Measurements from ENCODE around the gene NAPB. TPM values are rescaled to one million over a fixed set of nuclear protein-coding genes. Genes with fewer than 3 reads are reported as not detected.

The NAPB gene
- total RNA-seq, 2 donors from 2014 or later, result 9.9 to 12.7 TPM

DNA sequence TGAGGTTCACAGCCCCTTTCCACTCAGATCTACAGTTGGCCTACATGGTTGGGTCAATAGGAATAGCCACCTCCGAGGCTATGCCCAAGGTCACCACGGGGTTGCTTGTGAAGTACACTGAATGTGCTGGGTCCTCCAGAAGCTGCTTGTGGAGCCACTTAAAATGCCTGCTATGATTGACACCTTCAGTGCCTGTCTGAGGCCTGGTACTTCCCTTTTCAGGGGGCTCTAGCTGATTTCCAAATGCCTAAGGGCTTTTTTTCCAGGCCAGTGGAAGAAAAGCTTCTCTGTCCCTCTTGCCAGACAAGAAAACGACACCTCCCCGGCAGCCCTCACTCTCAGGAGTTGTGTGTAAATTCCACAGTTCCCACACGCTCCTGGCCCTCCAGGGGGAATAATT is 77.0 kb downstream of the NAPB start:
- Histone ChIP-seq H3K27ac (no peak overlapping the region), H3K9me3 (no peaks in the 10 kb centered on the region), H3K4me3 (no peak overlapping the region), H3K27me3 (no peaks in the 10 kb centered on the region), H3K36me3 (replicated peaks in 1 of 2; ENCODE audit: insufficient read depth in 1 of 2, low read depth in 2 of 2) (no peaks in the 10 kb centered on the region), H3K4me1 (peaks cover 4% of the 10 kb centered on the region)
- intact Hi-C loops (cut with DNase I), result loop anchor here (10.0 kb wide), 2 partner anchors 70 to 650 kb away; no protein-coding TSS in a partner anchor
- ATAC-seq (no peak), DNase-seq (no peak)
- no peak for TF ChIP-seq POLR2A (IDR thresholded peaks at IDR 0.05)
- 40 to 68% methylated on average over 4 to 5 of the region's 5 CpGs for WGBS, 2 donors

DNA sequence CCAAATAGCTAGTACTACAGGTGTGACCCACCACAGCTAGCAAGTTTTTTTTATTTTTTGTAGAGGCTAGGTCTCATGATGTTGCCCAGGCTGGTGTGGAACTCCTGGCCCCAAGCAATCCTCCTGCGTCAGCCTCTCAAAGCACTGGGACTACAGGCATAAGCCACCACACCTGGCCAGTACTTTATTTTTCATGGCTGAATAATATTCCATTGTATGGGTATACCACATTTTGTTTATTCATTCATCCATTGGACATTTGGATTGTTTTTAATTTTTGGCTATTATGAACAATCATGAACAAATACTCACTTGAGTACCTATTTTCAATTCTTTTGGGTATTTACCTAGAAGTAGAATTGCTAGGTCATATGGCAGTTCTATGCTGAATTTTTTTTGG is 77.7 kb downstream of the NAPB start:
- Histone ChIP-seq H3K27ac (no peak overlapping the region), H3K27me3 (no peaks in the 10 kb centered on the region), H3K4me1 (no peaks in the 10 kb centered on the region), H3K4me3 (no peak overlapping the region), H3K36me3 (replicated peaks in 1 of 2; ENCODE audit: insufficient read depth in 1 of 2, low read depth in 2 of 2) (no peaks in the 10 kb centered on the region), H3K9me3 (no peaks in the 10 kb centered on the region)
- no peak for TF ChIP-seq POLR2A (IDR thresholded peaks at IDR 0.05)
- TF ChIP-seq, protein P1, sequence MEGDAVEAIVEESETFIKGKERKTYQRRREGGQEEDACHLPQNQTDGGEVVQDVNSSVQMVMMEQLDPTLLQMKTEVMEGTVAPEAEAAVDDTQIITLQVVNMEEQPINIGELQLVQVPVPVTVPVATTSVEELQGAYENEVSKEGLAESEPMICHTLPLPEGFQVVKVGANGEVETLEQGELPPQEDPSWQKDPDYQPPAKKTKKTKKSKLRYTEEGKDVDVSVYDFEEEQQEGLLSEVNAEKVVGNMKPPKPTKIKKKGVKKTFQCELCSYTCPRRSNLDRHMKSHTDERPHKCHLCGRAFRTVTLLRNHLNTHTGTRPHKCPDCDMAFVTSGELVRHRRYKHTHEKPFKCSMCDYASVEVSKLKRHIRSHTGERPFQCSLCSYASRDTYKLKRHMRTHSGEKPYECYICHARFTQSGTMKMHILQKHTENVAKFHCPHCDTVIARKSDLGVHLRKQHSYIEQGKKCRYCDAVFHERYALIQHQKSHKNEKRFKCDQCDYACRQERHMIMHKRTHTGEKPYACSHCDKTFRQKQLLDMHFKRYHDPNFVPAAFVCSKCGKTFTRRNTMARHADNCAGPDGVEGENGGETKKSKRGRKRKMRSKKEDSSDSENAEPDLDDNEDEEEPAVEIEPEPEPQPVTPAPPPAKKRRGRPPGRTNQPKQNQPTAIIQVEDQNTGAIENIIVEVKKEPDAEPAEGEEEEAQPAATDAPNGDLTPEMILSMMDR (IDR thresholded peaks at IDR 0.05), result no peak
- DNase-seq, result no peak
- ATAC-seq, result no peak
- intact Hi-C loops (cut with DNase I), result loop anchor here (10.0 kb wide), 2 partner anchors 71 to 649 kb away; no protein-coding TSS in a partner anchor
- WGBS, 2 donors, result 95 to 100% methylated on average over 1 of the region's 1 CpG

DNA sequence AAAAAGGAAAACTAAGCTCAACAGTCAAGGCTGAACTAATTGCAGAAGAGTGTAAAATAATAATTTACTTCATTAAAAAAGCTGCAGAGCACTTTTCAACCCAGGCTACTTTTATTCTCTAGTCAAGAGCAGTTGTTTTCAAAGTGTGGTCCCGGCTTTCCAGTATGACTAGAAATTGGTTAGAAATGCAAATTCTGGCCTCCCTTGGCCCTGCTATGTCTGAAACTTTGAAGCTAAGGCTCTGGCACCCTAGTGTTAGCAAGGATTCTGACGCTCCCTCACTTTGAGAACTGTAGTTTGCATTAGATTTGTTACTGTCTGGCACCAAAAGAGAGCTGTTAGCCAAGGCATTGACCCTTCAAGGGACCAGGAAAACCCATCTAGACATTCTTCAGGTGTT is 80.2 kb downstream of the NAPB start:
- Histone ChIP-seq H3K36me3 (replicated peaks in 1 of 2; ENCODE audit: insufficient read depth in 1 of 2, low read depth in 2 of 2) (no peaks in the 10 kb centered on the region), H3K4me1 (no peaks in the 10 kb centered on the region), H3K27ac (no peak overlapping the region), H3K27me3 (no peaks in the 10 kb centered on the region), H3K4me3 (no peak overlapping the region), H3K9me3 (no peaks in the 10 kb centered on the region)
- intact Hi-C loops (cut with DNase I), result loop anchor here (10.0 kb wide), 2 partner anchors 74 to 646 kb away; no protein-coding TSS in a partner anchor
- no peak for DNase-seq
- no peak for ATAC-seq
- TF ChIP-seq POLR2A (IDR thresholded peaks at IDR 0.05), result no peak
- TF ChIP-seq, protein P1 (IDR thresholded peaks at IDR 0.05), result no peak
- 57 to 60% methylated on average over 2 of the region's 2 CpGs for WGBS, 2 donors

DNA sequence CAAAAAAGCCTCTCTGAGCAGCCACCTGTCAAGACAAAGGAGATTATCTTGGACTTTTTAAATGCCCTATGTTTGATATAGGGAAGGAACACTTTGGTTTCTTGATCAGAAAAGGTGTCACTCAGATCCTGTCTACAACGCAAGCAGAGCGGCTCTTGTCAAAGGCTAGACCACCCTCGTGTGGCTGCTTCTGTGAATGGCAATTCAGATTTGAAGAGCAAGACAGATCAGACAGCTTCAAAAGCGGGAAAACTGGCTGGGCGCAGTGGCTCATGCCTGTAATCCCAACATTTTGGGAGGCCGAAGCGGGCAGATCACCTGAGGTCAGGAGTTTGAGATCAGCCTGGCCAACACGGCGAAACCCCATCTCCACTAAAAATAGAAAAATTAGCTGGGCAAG is 80.8 kb downstream of the NAPB start:
- H3K4me1 ChIP-seq, result no peaks in the 10 kb centered on the region
- no peaks in the 10 kb centered on the region for H3K27me3 ChIP-seq
- H3K36me3 ChIP-seq (replicated peaks in 1 of 2; ENCODE audit: insufficient read depth in 1 of 2, low read depth in 2 of 2), result no peaks in the 10 kb centered on the region
- ATAC-seq (peak; percentile 55), DNase-seq (peak in 3 of 4 donors; percentile 54 to 66 (median 61))
- intact Hi-C loops (cut with DNase I), result loop anchor here (10.0 kb wide), 2 partner anchors 74 to 646 kb away; no protein-coding TSS in a partner anchor
- WGBS, 2 donors, result 38 to 40% methylated on average over 9 of the region's 9 CpGs
- H3K4me3 ChIP-seq, result no peak overlapping the region
- no peaks in the 10 kb centered on the region for H3K9me3 ChIP-seq
- no peak for TF ChIP-seq POLR2A (IDR thresholded peaks at IDR 0.05)
- TF ChIP-seq, protein P1 (IDR thresholded peaks at IDR 0.05), result peak in 6 of 7 experiments; percentile 14 to 56 (median 54)
- no peak overlapping the region for H3K27ac ChIP-seq

DNA sequence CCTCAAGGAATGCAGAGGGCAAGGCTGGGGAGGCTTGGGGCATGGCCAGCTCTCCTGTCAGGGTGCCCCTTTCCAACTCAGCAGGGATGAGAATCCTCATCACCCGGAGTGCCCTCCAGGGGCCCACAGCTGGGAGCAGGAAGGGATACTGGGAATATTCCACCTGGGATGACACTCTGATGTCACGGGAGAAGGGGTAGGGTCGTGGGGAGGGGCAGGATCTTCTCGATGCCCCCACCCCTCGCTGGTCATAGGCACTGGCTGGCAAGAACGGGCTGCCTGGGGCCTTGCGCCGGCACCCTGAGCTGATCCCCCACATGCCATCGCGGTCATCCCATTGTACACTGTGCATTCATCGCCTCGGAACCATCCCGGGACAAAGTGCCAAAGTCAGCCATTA is 81.3 kb downstream of the NAPB start:
- no peak for TF ChIP-seq POLR2A (IDR thresholded peaks at IDR 0.05)
- TF ChIP-seq, protein P1 (IDR thresholded peaks at IDR 0.05), result no peak
- Histone ChIP-seq H3K27me3 (no peaks in the 10 kb centered on the region), H3K36me3 (replicated peaks in 1 of 2; ENCODE audit: insufficient read depth in 1 of 2, low read depth in 2 of 2) (no peaks in the 10 kb centered on the region), H3K9me3 (no peaks in the 10 kb centered on the region), H3K27ac (no peak overlapping the region), H3K4me1 (no peaks in the 10 kb centered on the region), H3K4me3 (no peak overlapping the region)
- ATAC-seq, result no peak
- DNase-seq, result no peak
- intact Hi-C loops (cut with DNase I), result loop anchor here (10.0 kb wide), 2 partner anchors 75 to 645 kb away; no protein-coding TSS in a partner anchor
- 57 to 59% methylated on average over 13 of the region's 13 CpGs for WGBS, 2 donors
